OCI-LY1 (cell line): Measurements from ENCODE around the gene MIS18A.

Source experiments
- H2AFZ ChIP-seq: fragments of 200-600 bp; sonication (generic), shearing (Covaris generic); 2 replicates; pipeline ENCODE4 v1.6.0; 2014; ENCODE audit warnings: antibody characterized with exemption, mild to moderate bottlenecking, low read length
- H3F3A ChIP-seq: fragments of 200-600 bp; sonication (generic), shearing (Covaris generic); 2 replicates; pipeline ENCODE4 v1.6.0; 2014; ENCODE audit warnings: mild to moderate bottlenecking, antibody characterized with exemption, low read length, moderate library complexity; ENCODE audit not compliant: insufficient read depth
- H3K27ac ChIP-seq: fragments of 200-600 bp; sonication (generic); 2 replicates; pipeline ENCODE4 v1.5.1; 2014; ENCODE audit warnings: low read length, mixed run types, mild to moderate bottlenecking, low read depth; ENCODE audit not compliant: poor library complexity, severe bottlenecking
- H3K27me3 ChIP-seq: fragments of 200-600 bp; sonication (generic); 2 replicates; pipeline ENCODE4 v1.6.0; 2014; ENCODE audit warnings: antibody characterized with exemption, mild to moderate bottlenecking, low read length, moderate library complexity; ENCODE audit not compliant: insufficient read depth
- H3K36me3 ChIP-seq: fragments of 200-600 bp; sonication (generic); 2 replicates; pipeline ENCODE4 v1.6.1; 2014; ENCODE audit warnings: mild to moderate bottlenecking, antibody characterized with exemption, low read length, moderate library complexity, mixed read lengths; ENCODE audit not compliant: insufficient read depth
- H3K4me1 ChIP-seq: fragments of 200-600 bp; sonication (generic); 2 replicates; pipeline ENCODE4 v1.5.1; 2014; ENCODE audit warnings: mild to moderate bottlenecking, low read length, moderate library complexity; ENCODE audit not compliant: insufficient read depth, severe bottlenecking
- H3K4me2 ChIP-seq: fragments of 200-600 bp; sonication (generic), shearing (Covaris generic); 2 replicates; pipeline ENCODE4 v1.6.1; 2014; ENCODE audit warnings: low read length
- H3K4me3 ChIP-seq: fragments of 200-600 bp; sonication (generic); 2 replicates; pipeline ENCODE4 v1.5.1; 2014; ENCODE audit warnings: low read length, low read depth, mild to moderate bottlenecking, mixed read lengths; ENCODE audit not compliant: poor library complexity, severe bottlenecking
- H3K79me2 ChIP-seq: fragments of 200-600 bp; shearing (Covaris generic); 2 replicates; pipeline ENCODE4 v1.6.1; 2016; ENCODE audit warnings: mixed run types, low read length, mixed read lengths; ENCODE audit not compliant: insufficient read depth
- H3K9ac ChIP-seq: fragments of 200-600 bp; sonication (generic), shearing (Covaris generic); 2 replicates; pipeline ENCODE4 v1.6.1; 2014; ENCODE audit warnings: mild to moderate bottlenecking, low read length, mixed read lengths
- H3K9me2 ChIP-seq: fragments of 200-600 bp; sonication (generic), shearing (Covaris generic); 2 replicates; pipeline ENCODE4 v1.6.1; 2014; ENCODE audit warnings: low read depth, mild to moderate bottlenecking, low read length, mixed read lengths
- H3K9me3 ChIP-seq: fragments of 200-600 bp; shearing (Covaris generic); 2 replicates; pipeline ENCODE4 v1.6.1; 2014; ENCODE audit warnings: low read length, mixed read lengths
- H4K20me1 ChIP-seq: fragments of 200-600 bp; sonication (generic), shearing (Covaris generic); 2 replicates; pipeline ENCODE4 v1.6.0; 2016; ENCODE audit warnings: mild to moderate bottlenecking, low read length; ENCODE audit not compliant: insufficient read depth
- CTCF ChIP-seq: fragments of 200-600 bp; sonication (generic), shearing (Covaris generic); IDR thresholded peaks from 2 replicates; pipeline ENCODE4 v1.5.1; 2017; ENCODE audit warnings: mild to moderate bottlenecking, antibody characterized with exemption, low read length, moderate library complexity, mixed read lengths
- EZH2 ChIP-seq: fragments of 200-600 bp; sonication (generic), shearing (Covaris generic); IDR thresholded peaks from 2 replicates; pipeline ENCODE4 v1.8.0; 2017; ENCODE audit warnings: borderline replicate concordance, mixed run types, mild to moderate bottlenecking, antibody characterized with exemption, low read length, moderate library complexity, mixed read lengths

Gene MIS18A

GRCh38 chr21:32303385-32303784 lies 24.5 kb upstream of the MIS18A start:
- H3K4me2 ChIP-seq: no peak overlapping the region

GRCh38 chr21:32302560-32302959 lies 23.7 kb upstream of the MIS18A start:
- Histone ChIP-seq H3K4me3 (no peak overlapping the region), H4K20me1 (no peaks in the 10 kb centered on the region), H3F3A (no peaks in the 10 kb centered on the region), H2AFZ (no peak overlapping the region), H3K36me3 (peaks cover 23% of the 10 kb centered on the region; the same call in 1 of the 2 replicates), H3K79me2 (no peaks in the 10 kb centered on the region), H3K4me1 (no peaks in the 10 kb centered on the region), H3K27ac (no peak overlapping the region), H3K4me2 (no peak overlapping the region), H3K9me3 (no peaks in the 10 kb centered on the region), H3K9me2 (no peaks in the 10 kb centered on the region), H3K27me3 (no peaks in the 10 kb centered on the region), H3K9ac (no peak overlapping the region)
- TF ChIP-seq EZH2: no peak
- TF ChIP-seq CTCF: no peak

More at GRCh38 chr21:32303385-32303784, 24.5 kb upstream of the MIS18A start:
- no peaks in the 10 kb centered on the region for H3K9me2 ChIP-seq
- H3K27ac ChIP-seq: no peak overlapping the region
- no peaks in the 10 kb centered on the region for H3K9me3 ChIP-seq
- H3K9ac ChIP-seq: no peak overlapping the region
- H3K79me2 ChIP-seq: no peaks in the 10 kb centered on the region
- no peak overlapping the region for H2AFZ ChIP-seq
- TF ChIP-seq EZH2: no peak
- no peak for TF ChIP-seq CTCF
- no peaks in the 10 kb centered on the region for H3K27me3 ChIP-seq
- peaks cover 23% of the 10 kb centered on the region; the same call in 1 of the 2 replicates for H3K36me3 ChIP-seq
- H3F3A ChIP-seq: no peaks in the 10 kb centered on the region
- no peaks in the 10 kb centered on the region for H4K20me1 ChIP-seq
- no peak overlapping the region for H3K4me3 ChIP-seq
- no peaks in the 10 kb centered on the region for H3K4me1 ChIP-seq

DNA sequence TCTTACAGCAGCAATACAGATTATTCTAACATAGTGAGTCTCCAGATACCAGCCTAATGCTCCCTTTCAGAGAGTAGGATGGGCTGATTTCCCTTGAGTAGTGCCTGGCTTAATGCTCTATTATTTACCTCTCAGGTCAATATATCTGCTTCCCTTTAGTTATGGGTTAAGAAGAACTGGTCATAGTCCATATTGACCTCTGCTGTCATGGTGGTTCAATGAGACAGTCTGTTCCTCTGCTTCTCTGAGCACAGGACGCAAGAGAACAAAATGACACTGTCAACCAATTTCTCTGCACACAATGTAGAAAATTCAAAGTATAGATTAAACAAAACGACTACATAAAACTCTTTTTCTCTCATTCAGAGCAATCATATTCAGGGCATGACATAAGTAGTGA lies 22.7 kb upstream of the MIS18A start:
- Histone ChIP-seq H3K27me3 (no peaks in the 10 kb centered on the region), H3K9me2 (no peaks in the 10 kb centered on the region), H3K27ac (no peak overlapping the region), H3K79me2 (no peaks in the 10 kb centered on the region), H4K20me1 (no peaks in the 10 kb centered on the region), H3K4me3 (no peak overlapping the region), H3K9me3 (no peaks in the 10 kb centered on the region), H3F3A (no peaks in the 10 kb centered on the region), H3K9ac (no peak overlapping the region), H3K36me3 (peaks cover 21% of the 10 kb centered on the region; the same call in 1 of the 2 replicates), H3K4me2 (no peak overlapping the region), H2AFZ (no peak overlapping the region), H3K4me1 (no peaks in the 10 kb centered on the region)
- no peak for TF ChIP-seq EZH2
- no peak for TF ChIP-seq CTCF
